GM12865 (cell line): ENCODE measurements around the gene EXOC4.
A peak's percentile ranks its signal among the peaks of the same experiment; 100 is the strongest.
"Not testable (repeated sequence)": the region's sequence is repeated elsewhere in the genome, so short reads cannot be mapped to it uniquely, and the experiment has no call there.

Experiments
- DNase-seq: peaks from one replicate; pipeline ENCODE4 v3.0.0; 2010; ENCODE audit warnings: low read depth
- H3K4me3 ChIP-seq: 2 replicates; pipeline ENCODE4 v1.5.1; 2011; ENCODE audit warnings: mild to moderate bottlenecking, low read depth, low read length, control low read depth
- CTCF ChIP-seq: IDR thresholded peaks from 2 replicates; pipeline ENCODE4 v1.5.1; 2011; ENCODE audit warnings: low read length, control low read depth, low read depth, inconsistent platforms; ENCODE audit not compliant: insufficient read depth; ENCODE audit errors: missing control alignments

EXOC4 gene

GRCh38 chr7:133775201-133775600 is 522.3 kb downstream of the EXOC4 start:
- TF ChIP-seq CTCF, result no peak
- no peak overlapping the region for H3K4me3 ChIP-seq
- DNase-seq, result no peak

GRCh38 chr7:133776266-133776665 is 523.4 kb downstream of the EXOC4 start:
- no peak for TF ChIP-seq CTCF
- H3K4me3 ChIP-seq, result no peak overlapping the region
- no peak for DNase-seq

GRCh38 chr7:133777701-133778100 is 524.8 kb downstream of the EXOC4 start:
- no peak for DNase-seq
- H3K4me3 ChIP-seq, result no peak overlapping the region
- TF ChIP-seq CTCF, result no peak

- peak; percentile 50 for DNase-seq
- H3K4me3 ChIP-seq, result no peak overlapping the region
- TF ChIP-seq CTCF, result no peak
Measured at GRCh38 chr7:133778472-133778871, 525.6 kb downstream of the EXOC4 start.

GRCh38 chr7:133779538-133779937 is 526.7 kb downstream of the EXOC4 start:
- H3K4me3 ChIP-seq, DNase-seq: not testable (repeated sequence)

GRCh38 chr7:133780912-133781311 is 528.0 kb downstream of the EXOC4 start:
- no peak for TF ChIP-seq CTCF
- no peak for DNase-seq
- H3K4me3 ChIP-seq, result no peak overlapping the region

- no peak for TF ChIP-seq CTCF
- H3K4me3 ChIP-seq, result no peak overlapping the region
- DNase-seq, result no peak
Measured at GRCh38 chr7:133781486-133782090, 528.7 kb downstream of the EXOC4 start.
